Measurements from ENCODE around the gene SH3YL1. TPM values are rescaled to one million over a fixed set of nuclear protein-coding genes. Genes with fewer than 3 reads are reported as not detected.

SH3YL1 gene
- polyA plus RNA-seq, 1 of the 3 experiments (the other 2 are of a cell fraction): 22.7 TPM

GRCh38 chr2:284896-285492 lies 21.2 kb upstream of the SH3YL1 start:
- TF ChIP-seq REST (IDR thresholded peaks at IDR 0.05; ENCODE audit: low read depth, low read length) (no peak), EZH2phosphoT487 (IDR thresholded peaks at IDR 0.05; ENCODE audit: borderline replicate concordance, low read depth) (no peak), FOXM1 (IDR thresholded peaks at IDR 0.05; ENCODE audit: low read depth) (no peak), GABPA (IDR thresholded peaks at IDR 0.05; ENCODE audit: low read depth) (no peak)
- H3K27ac ChIP-seq (ENCODE audit: low read depth in 2 of 2, low read length in 1 of 2): no peak overlapping the region
- no peaks in the 10 kb centered on the region for H3K79me2 ChIP-seq (ENCODE audit: insufficient read depth)
- peaks cover 5 to 32% of the 10 kb centered on the region in 2 experiments for H3K36me3 ChIP-seq (replicated peaks in 1 of 2; ENCODE audit: control insufficient read depth in 1 of 2, insufficient read depth in 2 of 2, low read length in 1 of 2)
- H2AFZ ChIP-seq (ENCODE audit: low read depth): no peak overlapping the region
- POLR2A ChIA-PET: no interaction called here
- H3K9ac ChIP-seq: no peak overlapping the region
- H3K4me2 ChIP-seq: no peak overlapping the region
- CTCF ChIA-PET: interaction anchor here (1.9 to 6.3 kb wide), 2 partner anchors 24 to 352 kb away, joined by 5 to 24 read pairs; no protein-coding TSS in a partner anchor
- H3K27me3 ChIP-seq (ENCODE audit: insufficient read depth): peaks cover 20% of the 10 kb centered on the region
- DNase-seq: no peak
- H4K20me1 ChIP-seq (ENCODE audit: insufficient read depth): no peaks in the 10 kb centered on the region
- no peaks in the 10 kb centered on the region for H3K9me2 ChIP-seq
- H3K4me3 ChIP-seq (ENCODE audit: low read depth in 2 of 2, low read length in 1 of 2): no peak overlapping the region
- 97% methylated on average over 13 of the region's 13 CpGs for WGBS (ENCODE audit: low lambda C conversion rate)
- peaks cover 0 to 12% of the 10 kb centered on the region in 2 experiments; a peak in 1 of 4 replicates for H3K4me1 ChIP-seq (ENCODE audit: control insufficient read depth in 1 of 2, insufficient read depth in 2 of 2, low read depth in 1 of 2, low read length in 1 of 2)
- H3F3A ChIP-seq (replicated peaks; ENCODE audit: insufficient read depth): peaks cover 6% of the 10 kb centered on the region
- no peaks in the 10 kb centered on the region for H3K9me3 ChIP-seq

GRCh38 chr2:283996-284794 lies 20.4 kb upstream of the SH3YL1 start:
- no peak for DNase-seq
- Histone ChIP-seq H3K27ac (ENCODE audit: low read depth in 2 of 2, low read length in 1 of 2) (no peak overlapping the region), H3K36me3 (replicated peaks in 1 of 2; ENCODE audit: control insufficient read depth in 1 of 2, insufficient read depth in 2 of 2, low read length in 1 of 2) (peaks cover 13 to 40% of the 10 kb centered on the region in 2 experiments), H4K20me1 (ENCODE audit: insufficient read depth) (no peaks in the 10 kb centered on the region), H3K27me3 (ENCODE audit: insufficient read depth) (peaks cover 12% of the 10 kb centered on the region), H3K4me3 (ENCODE audit: low read depth in 2 of 2, low read length in 1 of 2) (no peak overlapping the region), H3K9ac (no peak overlapping the region), H2AFZ (ENCODE audit: low read depth) (no peak overlapping the region), H3K9me3 (no peaks in the 10 kb centered on the region), H3K79me2 (ENCODE audit: insufficient read depth) (no peaks in the 10 kb centered on the region), H3F3A (replicated peaks; ENCODE audit: insufficient read depth) (peaks cover 6% of the 10 kb centered on the region), H3K4me1 (ENCODE audit: control insufficient read depth in 1 of 2, insufficient read depth in 2 of 2, low read depth in 1 of 2, low read length in 1 of 2) (peaks cover 0 to 6% of the 10 kb centered on the region in 2 experiments; a peak in 1 of 4 replicates), H3K9me2 (no peaks in the 10 kb centered on the region), H3K4me2 (no peak overlapping the region)
- WGBS (ENCODE audit: low lambda C conversion rate): 97% methylated on average over 4 of the region's 4 CpGs
- ChIA-PET CTCF (interaction anchor here (1.3 to 1.9 kb wide), 2 partner anchors 23 to 48 kb away, joined by 3 to 5 read pairs; no protein-coding TSS in a partner anchor), POLR2A (no interaction called here)
- no peak for TF ChIP-seq USF2 (IDR thresholded peaks at IDR 0.05; ENCODE audit: borderline replicate concordance, low read depth, low read length)
- TF ChIP-seq MEF2A (IDR thresholded peaks at IDR 0.05; ENCODE audit: borderline replicate concordance, low read depth): no peak
- no peak for TF ChIP-seq CHD2 (IDR thresholded peaks at IDR 0.05; ENCODE audit: low read length, partially characterized antibody)
- no peak for TF ChIP-seq NRF1 (IDR thresholded peaks at IDR 0.05; ENCODE audit: low read depth, low read length)
- no peak for TF ChIP-seq ZBTB33 (IDR thresholded peaks at IDR 0.05; ENCODE audit: borderline replicate concordance, low read depth)
- TF ChIP-seq FOSL2 (IDR thresholded peaks at IDR 0.05; ENCODE audit: borderline replicate concordance, low read depth): no peak
- no peak for TF ChIP-seq RFX5 (IDR thresholded peaks at IDR 0.05; ENCODE audit: low read length)
- no peak for TF ChIP-seq IRF3 (IDR thresholded peaks at IDR 0.05; ENCODE audit: low read depth, low read length)
- no peak for TF ChIP-seq MXI1 (IDR thresholded peaks at IDR 0.05; ENCODE audit: low read depth, low read length)
- no peak for TF ChIP-seq USF1 (IDR thresholded peaks at IDR 0.05; ENCODE audit: borderline replicate concordance, low read depth)
- TF ChIP-seq MAX (IDR thresholded peaks at IDR 0.05; ENCODE audit: low read depth): no peak
- no peak for TF ChIP-seq GATA2 (CRISPR knock-in tag; IDR thresholded peaks at IDR 0.05)

All from SK-N-SH (cell line).